ENCODE data around the gene AKAP11.
"Not testable (repeated sequence)": the region's sequence is repeated elsewhere in the genome, so short reads cannot be mapped to it uniquely, and the experiment has no call there.

The AKAP11 gene, protein sequence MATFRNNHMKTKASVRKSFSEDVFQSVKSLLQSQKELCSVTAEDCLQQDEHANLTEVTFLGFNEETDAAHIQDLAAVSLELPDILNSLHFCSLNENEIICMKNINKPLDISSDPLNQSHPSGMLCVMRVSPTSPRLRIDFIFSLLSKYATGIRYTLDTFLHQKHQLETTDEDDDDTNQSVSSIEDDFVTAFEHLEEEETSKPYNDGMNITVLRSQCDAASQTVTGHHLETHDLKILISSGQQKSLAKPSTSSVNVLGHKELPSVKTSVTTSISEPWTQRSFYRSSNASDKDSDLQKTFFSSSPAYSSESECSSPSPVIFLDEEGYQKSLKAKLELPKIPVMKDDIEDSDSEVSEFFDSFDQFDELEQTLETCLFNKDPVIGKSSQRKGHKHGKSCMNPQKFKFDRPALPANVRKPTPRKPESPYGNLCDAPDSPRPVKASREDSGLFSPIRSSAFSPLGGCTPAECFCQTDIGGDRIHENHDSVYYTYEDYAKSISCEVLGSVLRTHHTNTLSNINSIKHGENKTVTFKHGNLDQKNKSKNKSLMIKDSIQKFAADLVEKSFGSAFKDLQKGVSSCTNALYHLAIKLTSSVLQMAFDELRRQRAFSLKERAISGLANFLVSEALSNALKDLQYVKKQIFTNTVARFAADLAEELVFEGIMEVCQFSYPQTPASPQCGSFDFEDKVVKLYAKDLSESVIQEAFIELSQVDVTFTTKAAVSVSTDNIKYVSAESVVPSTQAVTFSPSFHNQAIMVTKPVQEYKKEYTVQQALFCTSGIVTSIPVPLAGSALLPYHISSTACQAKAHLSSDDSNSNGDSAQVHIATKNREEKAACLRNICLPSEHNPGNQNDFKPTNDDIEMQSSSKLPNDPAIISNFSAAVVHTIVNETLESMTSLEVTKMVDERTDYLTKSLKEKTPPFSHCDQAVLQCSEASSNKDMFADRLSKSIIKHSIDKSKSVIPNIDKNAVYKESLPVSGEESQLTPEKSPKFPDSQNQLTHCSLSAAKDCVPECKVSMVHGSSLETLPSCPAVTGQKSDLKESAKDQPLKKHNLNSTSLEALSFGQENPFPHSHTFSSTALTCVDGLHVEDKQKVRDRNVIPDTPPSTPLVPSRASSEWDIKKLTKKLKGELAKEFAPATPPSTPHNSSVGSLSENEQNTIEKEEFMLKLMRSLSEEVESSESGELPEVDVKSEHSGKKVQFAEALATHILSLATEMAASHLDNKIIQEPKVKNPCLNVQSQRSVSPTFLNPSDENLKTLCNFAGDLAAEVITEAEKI (N-terminal part only)

DNA sequence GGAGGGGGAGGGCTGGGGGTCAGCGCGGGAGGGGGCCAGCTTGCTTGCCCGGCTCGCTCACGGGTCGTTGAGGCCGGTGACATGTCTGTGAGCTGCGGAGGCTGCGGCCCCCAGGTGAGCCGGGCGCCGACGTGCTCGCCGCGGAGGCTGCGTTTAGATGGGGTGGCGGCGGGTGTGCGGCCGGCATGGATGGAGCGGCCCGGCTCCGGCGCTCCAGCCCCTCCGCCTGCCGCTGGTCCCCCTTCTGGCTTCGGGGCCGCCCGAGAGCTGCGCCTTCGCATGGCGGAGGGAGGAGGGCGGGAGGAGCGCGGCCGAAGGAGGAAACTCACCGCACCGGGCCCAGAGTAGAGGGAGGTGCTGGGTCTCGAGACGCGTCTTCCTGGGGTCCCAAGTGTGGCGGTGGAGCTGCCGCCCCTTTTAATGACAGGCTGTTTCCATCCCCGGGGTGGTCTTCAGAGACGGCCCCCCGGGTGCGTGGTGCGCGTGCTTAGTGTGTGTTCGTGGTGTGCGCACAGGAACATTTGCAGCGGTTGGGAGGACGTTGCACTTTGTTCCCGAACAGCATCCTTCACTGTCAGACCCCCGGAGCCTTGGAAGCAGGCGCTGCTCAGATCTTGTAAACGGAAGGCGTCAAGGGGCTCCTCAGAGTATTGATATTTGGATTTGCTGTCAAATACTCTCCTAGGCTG, at the start of gene AKAP11:
Gene AKAP11 (plus strand): TSS at position 38 of the 689 bp plus-strand sequence. CDS start 14,197 bp downstream, outside the sequence.
- DNase-seq (ENCODE audit: low read depth) = peak; percentile 75
- peak within 1 kb of the TSS; percentile 70 for H3K4me3 ChIP-seq (ENCODE audit: low read depth, low read length)
- TF ChIP-seq POLR2A (IDR thresholded peaks at IDR 0.05; ENCODE audit: extremely low read depth, insufficient read length) = peak; percentile 27
- TF ChIP-seq, protein P1, sequence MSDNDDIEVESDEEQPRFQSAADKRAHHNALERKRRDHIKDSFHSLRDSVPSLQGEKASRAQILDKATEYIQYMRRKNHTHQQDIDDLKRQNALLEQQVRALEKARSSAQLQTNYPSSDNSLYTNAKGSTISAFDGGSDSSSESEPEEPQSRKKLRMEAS (IDR thresholded peaks at IDR 0.05; ENCODE audit: low read depth, low read length) = peak; percentile 52; the same call in 1 of the 2 replicates
- TF ChIP-seq MYC (IDR thresholded peaks at IDR 0.05; ENCODE audit: low read depth, low read length) = no peak

DNA sequence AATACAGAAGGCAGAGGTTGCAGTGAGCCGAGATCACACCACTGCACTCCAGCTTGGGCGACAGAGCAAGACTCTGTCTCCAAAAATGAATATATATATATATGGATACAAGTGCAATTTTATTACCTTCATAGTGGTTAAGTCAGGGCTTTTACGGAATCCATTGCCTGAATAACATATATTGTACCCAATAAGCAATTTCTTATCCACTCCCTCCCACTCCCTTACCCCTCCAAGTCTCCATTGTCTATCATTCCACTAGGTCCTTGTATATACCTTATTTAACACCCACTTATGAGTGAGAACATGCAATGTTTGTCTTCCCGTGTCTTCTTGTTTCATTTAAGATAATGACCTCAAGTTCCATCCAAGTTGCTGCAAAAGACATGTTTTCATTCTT, 48.3 kb upstream of the AKAP11 start:
- TF ChIP-seq POLR2A (IDR thresholded peaks at IDR 0.05; ENCODE audit: extremely low read depth, insufficient read length) (no peak), MYC (IDR thresholded peaks at IDR 0.05; ENCODE audit: low read depth, low read length) (no peak)
- TF ChIP-seq, protein P1 (IDR thresholded peaks at IDR 0.05; ENCODE audit: low read depth, low read length) = no peak
- TF ChIP-seq, protein P2, sequence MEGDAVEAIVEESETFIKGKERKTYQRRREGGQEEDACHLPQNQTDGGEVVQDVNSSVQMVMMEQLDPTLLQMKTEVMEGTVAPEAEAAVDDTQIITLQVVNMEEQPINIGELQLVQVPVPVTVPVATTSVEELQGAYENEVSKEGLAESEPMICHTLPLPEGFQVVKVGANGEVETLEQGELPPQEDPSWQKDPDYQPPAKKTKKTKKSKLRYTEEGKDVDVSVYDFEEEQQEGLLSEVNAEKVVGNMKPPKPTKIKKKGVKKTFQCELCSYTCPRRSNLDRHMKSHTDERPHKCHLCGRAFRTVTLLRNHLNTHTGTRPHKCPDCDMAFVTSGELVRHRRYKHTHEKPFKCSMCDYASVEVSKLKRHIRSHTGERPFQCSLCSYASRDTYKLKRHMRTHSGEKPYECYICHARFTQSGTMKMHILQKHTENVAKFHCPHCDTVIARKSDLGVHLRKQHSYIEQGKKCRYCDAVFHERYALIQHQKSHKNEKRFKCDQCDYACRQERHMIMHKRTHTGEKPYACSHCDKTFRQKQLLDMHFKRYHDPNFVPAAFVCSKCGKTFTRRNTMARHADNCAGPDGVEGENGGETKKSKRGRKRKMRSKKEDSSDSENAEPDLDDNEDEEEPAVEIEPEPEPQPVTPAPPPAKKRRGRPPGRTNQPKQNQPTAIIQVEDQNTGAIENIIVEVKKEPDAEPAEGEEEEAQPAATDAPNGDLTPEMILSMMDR (IDR thresholded peaks at IDR 0.05; ENCODE audit: low read depth, low read length) = no peak
- no peak for DNase-seq (ENCODE audit: low read depth)
- H3K4me3 ChIP-seq (ENCODE audit: low read depth, low read length) = no peak overlapping the region

DNA sequence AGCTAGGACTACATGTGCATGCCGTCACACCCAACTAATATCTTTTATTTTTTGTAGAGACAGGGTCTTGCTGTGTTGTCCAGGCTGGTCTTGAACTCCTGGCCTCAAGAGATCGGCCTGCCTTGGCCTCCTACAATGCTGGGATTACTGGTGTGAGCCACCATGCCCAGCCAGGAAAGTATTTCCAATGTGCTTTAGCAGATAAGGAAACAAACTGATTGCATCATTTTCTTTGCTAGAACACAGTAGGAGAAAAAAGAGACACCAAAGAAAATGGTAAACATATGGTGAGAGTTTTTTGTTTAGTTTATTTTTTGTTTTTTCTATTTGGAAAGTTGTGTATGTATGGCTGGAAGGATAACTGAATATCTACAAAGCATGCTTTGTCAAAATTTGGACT, 46.9 kb upstream of the AKAP11 start:
- no peak overlapping the region for H3K4me3 ChIP-seq (ENCODE audit: low read depth, low read length)
- no peak for DNase-seq (ENCODE audit: low read depth)
- TF ChIP-seq, protein P1 (IDR thresholded peaks at IDR 0.05; ENCODE audit: low read depth, low read length) = no peak
- no peak for TF ChIP-seq MYC (IDR thresholded peaks at IDR 0.05; ENCODE audit: low read depth, low read length)
- TF ChIP-seq, protein P2 (IDR thresholded peaks at IDR 0.05; ENCODE audit: low read depth, low read length) = no peak
- no peak for TF ChIP-seq POLR2A (IDR thresholded peaks at IDR 0.05; ENCODE audit: extremely low read depth, insufficient read length)

DNA sequence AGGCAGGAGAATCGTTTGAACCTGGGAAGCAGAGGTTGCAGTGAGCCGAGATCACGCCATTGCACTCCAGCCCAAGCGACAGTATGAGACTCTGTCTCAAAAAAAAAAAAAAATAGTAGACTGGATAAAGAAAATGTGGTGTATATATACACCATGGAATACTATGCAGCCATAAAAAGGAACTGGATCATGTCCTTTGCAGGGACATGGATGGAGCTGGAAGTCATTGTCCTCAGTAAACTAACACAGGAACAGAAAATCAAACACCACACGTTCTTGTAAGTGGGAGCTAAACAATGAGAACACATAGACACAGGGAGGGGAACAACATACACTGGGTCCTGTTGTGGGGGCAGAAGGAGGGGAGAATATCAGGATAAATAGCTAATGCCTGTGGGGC, 45.2 kb upstream of the AKAP11 start:
- H3K4me3 ChIP-seq (ENCODE audit: low read depth, low read length) = not testable (repeated sequence)

DNA sequence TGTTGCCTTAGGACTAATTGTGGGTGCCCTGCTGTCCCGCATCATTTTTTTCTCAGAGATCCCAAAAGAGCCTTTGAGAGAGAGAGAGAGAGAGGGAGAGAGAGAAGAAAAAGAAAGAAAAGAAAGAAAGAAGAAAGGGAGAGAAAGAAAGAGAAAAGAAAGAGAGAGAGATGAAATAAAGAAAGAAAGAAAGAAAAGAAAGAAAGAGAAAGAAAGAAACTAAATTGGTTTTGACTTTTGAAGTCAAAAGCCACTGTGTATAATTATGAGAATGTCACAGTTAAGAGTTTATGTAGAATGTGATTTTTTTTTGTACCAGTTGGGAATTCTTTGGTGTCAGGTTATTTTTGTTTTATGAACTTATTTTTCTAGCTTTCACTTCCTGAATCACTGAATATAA, 43.4 kb upstream of the AKAP11 start:
- DNase-seq (ENCODE audit: low read depth) = no peak
- TF ChIP-seq, protein P1 (IDR thresholded peaks at IDR 0.05; ENCODE audit: low read depth, low read length) = no peak
- TF ChIP-seq, protein P2 (IDR thresholded peaks at IDR 0.05; ENCODE audit: low read depth, low read length) = no peak
- no peak for TF ChIP-seq MYC (IDR thresholded peaks at IDR 0.05; ENCODE audit: low read depth, low read length)
- no peak for TF ChIP-seq POLR2A (IDR thresholded peaks at IDR 0.05; ENCODE audit: extremely low read depth, insufficient read length)
- no peak overlapping the region for H3K4me3 ChIP-seq (ENCODE audit: low read depth, low read length)

More for the DNA sequence above, 45.2 kb upstream of the AKAP11 start:
- not testable (repeated sequence) for DNase-seq (ENCODE audit: low read depth)

DNA sequence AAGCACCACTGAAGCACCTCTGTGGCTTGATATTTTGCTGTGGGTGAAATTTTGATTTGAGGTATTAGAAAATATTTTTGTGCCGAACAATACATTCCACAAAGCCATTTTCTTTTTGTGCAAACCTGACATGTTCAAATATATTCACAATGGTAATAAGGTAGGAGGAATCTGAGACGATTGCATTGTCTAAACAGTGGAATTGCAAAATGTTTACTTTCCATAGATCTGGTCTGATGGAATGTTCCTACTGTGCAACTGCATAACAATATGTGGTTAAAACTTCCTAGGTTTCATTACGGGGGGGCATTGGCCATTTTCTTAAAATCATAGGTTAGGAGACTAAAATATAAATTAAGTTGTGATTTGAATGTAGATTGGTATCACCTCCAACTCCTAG, 42.7 kb upstream of the AKAP11 start:
- TF ChIP-seq POLR2A (IDR thresholded peaks at IDR 0.05; ENCODE audit: extremely low read depth, insufficient read length) = no peak
- DNase-seq (ENCODE audit: low read depth) = no peak
- no peak overlapping the region for H3K4me3 ChIP-seq (ENCODE audit: low read depth, low read length)
